ENCODE results near the gene PPBP.

PPBP gene

DNA sequence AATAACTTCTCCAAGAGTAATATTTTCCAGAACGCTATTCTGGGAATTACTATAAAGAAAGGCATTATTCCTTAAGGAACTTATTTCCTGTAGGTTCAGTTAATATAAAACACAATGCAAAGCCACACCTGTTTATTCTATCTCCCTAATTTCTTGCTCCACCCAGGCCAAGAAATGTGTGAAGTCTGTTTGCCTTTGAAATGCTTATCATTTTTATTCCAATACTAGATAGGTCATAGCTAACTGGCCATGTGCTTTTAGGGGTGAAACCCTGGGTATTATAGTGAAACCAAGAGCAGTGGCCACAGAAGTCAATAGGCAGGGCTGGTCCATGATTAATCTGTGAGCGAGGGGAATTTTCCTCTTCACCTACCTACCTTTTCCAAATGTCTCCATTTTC is 35.7 kb upstream of the PPBP start:
- TF ChIP-seq, protein P1, sequence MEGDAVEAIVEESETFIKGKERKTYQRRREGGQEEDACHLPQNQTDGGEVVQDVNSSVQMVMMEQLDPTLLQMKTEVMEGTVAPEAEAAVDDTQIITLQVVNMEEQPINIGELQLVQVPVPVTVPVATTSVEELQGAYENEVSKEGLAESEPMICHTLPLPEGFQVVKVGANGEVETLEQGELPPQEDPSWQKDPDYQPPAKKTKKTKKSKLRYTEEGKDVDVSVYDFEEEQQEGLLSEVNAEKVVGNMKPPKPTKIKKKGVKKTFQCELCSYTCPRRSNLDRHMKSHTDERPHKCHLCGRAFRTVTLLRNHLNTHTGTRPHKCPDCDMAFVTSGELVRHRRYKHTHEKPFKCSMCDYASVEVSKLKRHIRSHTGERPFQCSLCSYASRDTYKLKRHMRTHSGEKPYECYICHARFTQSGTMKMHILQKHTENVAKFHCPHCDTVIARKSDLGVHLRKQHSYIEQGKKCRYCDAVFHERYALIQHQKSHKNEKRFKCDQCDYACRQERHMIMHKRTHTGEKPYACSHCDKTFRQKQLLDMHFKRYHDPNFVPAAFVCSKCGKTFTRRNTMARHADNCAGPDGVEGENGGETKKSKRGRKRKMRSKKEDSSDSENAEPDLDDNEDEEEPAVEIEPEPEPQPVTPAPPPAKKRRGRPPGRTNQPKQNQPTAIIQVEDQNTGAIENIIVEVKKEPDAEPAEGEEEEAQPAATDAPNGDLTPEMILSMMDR (IDR thresholded peaks at IDR 0.05; ENCODE audit: low read depth, low read length): no peak
- DNase-seq (ENCODE audit: extremely low read depth, low read depth): no peak

DNA sequence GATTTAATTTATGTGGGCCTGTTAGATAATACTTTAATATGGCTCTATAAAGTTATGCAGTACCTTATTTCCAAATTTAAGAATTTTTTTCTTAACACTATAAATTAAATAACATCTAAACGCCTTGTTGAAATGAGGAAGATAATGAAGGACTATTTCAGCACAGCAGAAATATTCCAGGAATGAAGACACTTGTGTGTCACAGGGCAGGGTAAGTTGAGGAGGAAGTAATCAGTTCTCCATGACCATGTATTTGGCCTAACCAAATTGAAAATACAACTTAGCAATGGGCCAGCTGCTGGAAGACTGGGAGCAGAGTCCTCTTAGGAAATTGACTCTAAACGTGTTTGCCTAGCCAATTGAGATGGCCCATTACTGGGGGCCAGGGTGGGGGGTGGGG is 33.6 kb upstream of the PPBP start:
- TF ChIP-seq, protein P1 (IDR thresholded peaks at IDR 0.05; ENCODE audit: low read depth, low read length): no peak
- no peak for DNase-seq (ENCODE audit: extremely low read depth, low read depth)

DNA sequence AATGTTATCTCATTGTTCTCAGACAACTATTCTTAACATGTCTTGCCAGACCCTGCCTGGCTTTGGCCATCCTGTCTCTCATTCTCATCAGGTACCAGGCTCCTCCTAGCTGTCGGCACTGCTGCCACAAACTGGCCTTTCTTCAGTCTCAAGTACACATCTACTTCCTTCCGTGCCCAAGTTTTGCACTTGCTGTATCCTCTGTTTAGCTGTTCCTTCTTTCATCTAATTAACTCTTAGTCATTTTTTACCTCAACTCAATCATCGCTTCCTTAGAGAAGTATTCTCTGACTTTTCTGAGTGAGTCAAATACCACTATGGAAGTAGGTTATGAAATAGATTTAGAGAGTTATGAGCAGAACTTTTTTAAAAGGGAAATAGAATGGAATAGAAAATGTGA is 30.8 kb upstream of the PPBP start:
- TF ChIP-seq, protein P1 (IDR thresholded peaks at IDR 0.05; ENCODE audit: low read depth, low read length): no peak
- no peak for DNase-seq (ENCODE audit: extremely low read depth, low read depth)

DNA sequence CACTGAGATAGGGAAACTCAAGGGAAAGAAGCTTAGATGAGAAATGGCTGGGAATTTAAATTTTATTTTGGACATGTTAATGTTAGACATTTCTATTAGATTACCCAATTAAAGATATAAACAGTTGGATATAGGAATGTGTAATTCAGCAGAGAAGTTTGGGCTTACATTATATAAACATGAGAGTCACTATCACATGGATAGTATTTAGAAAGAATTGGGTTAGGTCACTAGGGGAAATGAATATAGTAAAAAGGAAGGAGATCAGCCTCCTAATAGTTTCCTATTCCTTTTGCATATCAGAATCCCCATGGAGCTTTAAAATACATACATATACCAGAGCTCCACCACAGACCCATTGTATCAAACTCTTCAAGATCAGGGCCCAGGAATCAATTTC is 30.1 kb upstream of the PPBP start:
- no peak for DNase-seq (ENCODE audit: extremely low read depth, low read depth)
- TF ChIP-seq, protein P1 (IDR thresholded peaks at IDR 0.05; ENCODE audit: low read depth, low read length): no peak

DNA sequence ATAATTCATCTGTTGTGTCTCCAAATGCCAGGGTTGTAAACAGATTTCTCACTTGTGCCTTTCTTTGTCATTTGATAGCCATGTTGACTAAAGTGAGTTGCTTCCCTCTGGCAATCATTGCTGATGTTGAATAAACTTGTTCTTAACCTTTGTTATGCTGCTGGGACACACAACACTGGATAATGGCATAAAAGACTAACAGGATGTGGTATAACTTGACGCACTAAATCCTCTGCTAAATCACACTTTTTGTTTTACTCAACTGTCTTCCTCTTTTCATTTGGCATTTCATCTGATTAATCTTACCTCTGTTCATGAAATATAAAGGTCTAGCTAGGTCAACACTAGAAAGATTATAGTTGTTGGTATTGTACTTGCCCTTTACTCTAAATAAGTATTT is 28.1 kb upstream of the PPBP start:
- no peak for DNase-seq (ENCODE audit: extremely low read depth, low read depth)
- TF ChIP-seq, protein P1 (IDR thresholded peaks at IDR 0.05; ENCODE audit: low read depth, low read length): no peak

DNA sequence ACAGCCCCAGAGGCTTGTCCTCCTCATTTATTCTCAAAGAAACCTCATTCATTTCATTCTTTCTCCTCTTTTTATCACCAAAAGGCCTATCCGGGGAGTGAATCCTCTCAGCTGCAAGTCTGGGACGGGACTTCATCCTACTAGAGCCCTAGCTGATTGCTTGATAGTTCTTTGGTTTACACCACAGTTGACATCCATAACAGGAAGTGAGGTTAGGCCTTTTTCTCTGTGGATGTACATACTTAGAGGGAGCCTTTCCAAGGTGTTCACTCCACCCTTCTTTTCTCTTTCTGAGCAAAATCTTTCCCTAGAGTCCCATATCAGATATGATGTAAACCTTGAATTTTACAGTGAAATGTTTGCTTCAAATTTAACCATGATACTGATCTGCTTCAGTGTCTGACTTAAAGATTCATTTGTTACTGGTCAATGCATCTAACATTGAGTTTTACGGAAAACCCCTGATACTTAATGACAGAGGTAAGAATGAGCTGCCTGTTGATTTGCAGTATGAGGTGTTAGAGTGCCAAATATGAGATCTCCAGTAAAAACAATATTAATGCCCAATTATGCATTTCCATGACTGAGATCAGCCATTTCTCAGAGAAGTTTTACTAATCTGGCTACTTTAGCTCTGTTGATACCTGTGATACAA is 27.3 kb upstream of the PPBP start:
- DNase-seq (ENCODE audit: extremely low read depth, low read depth): no peak

DNA sequence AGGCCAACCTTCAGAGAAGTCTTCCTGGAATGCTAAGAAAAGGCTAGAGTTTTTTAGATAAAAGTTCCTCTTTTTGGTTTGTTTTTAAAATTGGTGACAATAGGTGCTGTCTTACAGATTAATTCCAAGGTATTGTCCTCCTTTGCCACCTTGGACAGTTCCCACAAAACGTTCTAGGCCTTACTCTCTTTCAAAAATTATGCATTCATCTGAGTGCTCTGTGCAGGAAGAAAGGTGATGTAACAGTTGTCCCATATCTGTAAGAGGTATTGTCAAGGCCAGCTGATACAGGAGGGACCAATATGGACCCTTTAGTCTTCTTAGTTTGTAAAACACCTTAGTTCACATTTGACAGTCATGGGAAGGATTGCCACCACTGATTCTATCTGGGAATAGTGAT is 26.3 kb upstream of the PPBP start:
- TF ChIP-seq, protein P1 (IDR thresholded peaks at IDR 0.05; ENCODE audit: low read depth, low read length): no peak
- no peak for DNase-seq (ENCODE audit: extremely low read depth, low read depth)

More for the DNA sequence above, 27.3 kb upstream of the PPBP start:
- TF ChIP-seq, protein P1 (IDR thresholded peaks at IDR 0.05; ENCODE audit: low read depth, low read length): no peak

All from AG09319 (cell line).